Heart right ventricle (tissue), 16 donors: ENCODE data around the gene LRRN4CL. TPM values are rescaled to one million over a fixed set of nuclear protein-coding genes. Genes with fewer than 3 reads are reported as not detected.

Experiments used
- ATAC-seq, 8 donors: fragments of 200-7000 bp; cut with Tn5 transposase; one replicate each; pipeline ENCODE4 v1.9.1; 2020; ENCODE audit warnings: mild to moderate bottlenecking in 8 of 8, moderate library complexity in 8 of 8, moderate number of reproducible peaks in 1 of 8
- DNase-seq, 2 donors: peaks; one replicate each; pipeline ENCODE4 v3.0.0-alpha.2; 2020
- H3K27ac ChIP-seq, 10 donors: fragments of 200-600 bp; sonication (generic) in 2 of 10; one replicate each; pipeline versions ENCODE4 v1.5.0 to v1.8.0; 2020 to 2022; ENCODE audit warnings: mild to moderate bottlenecking in 3 of 10
- H3K27me3 ChIP-seq, 7 donors: fragments of 200-600 bp; one replicate each; pipeline ENCODE4 v1.8.0; 2021 to 2022; ENCODE audit warnings: mild to moderate bottlenecking in 2 of 7
- H3K36me3 ChIP-seq, 9 donors: fragments of 200-600 bp; sonication (generic) in 1 of 9; one replicate each; pipeline versions ENCODE4 v1.5.0 to v1.8.0; 2020 to 2022; ENCODE audit warnings: mild to moderate bottlenecking in 2 of 9
- H3K4me1 ChIP-seq, 9 donors: fragments of 200-600 bp; sonication (generic) in 1 of 9; one replicate each; pipeline versions ENCODE4 v1.5.0 to v1.8.0; 2020 to 2022; ENCODE audit warnings: mild to moderate bottlenecking in 4 of 9
- H3K4me3 ChIP-seq, 10 donors: fragments of 200-600 bp; sonication (generic) in 2 of 10; one replicate each; pipeline versions ENCODE4 v1.5.0 to v1.8.0; 2020 to 2022; ENCODE audit warnings: mild to moderate bottlenecking in 7 of 10, moderate library complexity in 2 of 10
- H3K9me3 ChIP-seq, 11 donors: fragments of 200-600 bp in 10 of 11; sonication (generic) in 2 of 11; one replicate each; pipeline versions ENCODE4 v1.5.0 to v1.8.0; 2013 to 2022; ENCODE audit warnings: mild to moderate bottlenecking in 2 of 11, control low read depth in 1 of 11, moderate library complexity in 1 of 11
- WGBS, 2 donors: extraction: QIAGEN DNeasy Blood & Tissue Kit; methylation state at CpG; one replicate each; pipeline ENCODE4 v1.1.7; 2013; ENCODE audit warnings: inconsistent platforms in 1 of 2; 5-methylcytosine and 5-hydroxymethylcytosine counted together
- intact Hi-C, 10 donors: fragments of 100-400 bp; cut with DNase I; formaldehyde crosslinking; loops; one replicate each; pipeline versions ENCODE4 v1.11.1 to v1.14.2; 2022
- polyA plus RNA-seq, 2 donors: library from polyadenylated mRNA; stranded (reverse); fragments of 200-250 nt; gene quantifications; one replicate each; pipeline ENCODE4 v1.2.3, GENCODE V29; 2013
- total RNA-seq, 10 donors: library from RNA; stranded (reverse); fragmentation: NEBNext Ultra II Directional in 3 of 10; extraction: Animal tissue kit (Norgen Biotek cat#: 25700) in 3 of 10; gene quantifications; one replicate each; pipeline versions ENCODE4 v1.2.1 to v1.2.4, GENCODE V29; 2021 to 2023
- TF ChIP-seq, protein P1 (sequence below), 9 donors: fragments of 200-600 bp; sonication (generic) in 2 of 9; IDR thresholded peaks; one replicate each; pipeline versions ENCODE4 v1.5.0 to v1.8.0; 2021 to 2022; ENCODE audit warnings: antibody characterized with exemption in 9 of 9, mild to moderate bottlenecking in 5 of 9, moderate library complexity in 1 of 9
- donor health status: Arrhythmogenic right ventricular cardiomyopathy.
- donor health status: ischemic (EF 13 %, LVEDD 7.1; RV severe dilation, severe dysfunction).
- donor health status: healthy with polysubstance abuse.
- donor health status: DM: no; HTN: yes; CAD: no.
- donor health status: DM: no; HTN: no; CAD: no.
- donor health status: ischemic (EF 25% LVEDD 6.9; RV normal size, moderate dysfunction).
- donor health status: ischemic (EF 25% LVEDD 5.7; RV mildly dilated, moderate dysfunction).
- donor health status: healthy.
- donor health status: DM: yes; HTN: yes; CAD: no.
- donor health status: Ischemic cardiomyopathy.
- donor health status: ischemic (EF 35%, LVEDD 5.7; RV mildly dilated, moderate dysfunction).
- donor health status: nonischemic (EF 11% LVEDD 7.7; RV severe dilation, severe dysfunction).
- donor health status: DM: yes; HTN: yes; CAD: no.
- donor health status: PGD.
- donor health status: ischemic (EF 29% LVEDD 5.4; RV normal size, mild dysfunction).
- donor health status: nonischemic (EF 23%, LVEDD 6.1; RV moderate dilation, normal function).

LRRN4CL gene
- total and polyA plus RNA-seq, 12 donors = 1.9 to 9.5 (median 2.6) TPM

GRCh38 chr11:62667460-62667859 is 21.9 kb downstream of the LRRN4CL start:
- intact Hi-C loops = loop anchor here in 2 of 10 donors (5.0 kb wide), 3 partner anchors 40 to 70 kb away; partner anchors contain the start of genes BSCL2 (in 1 of the 2), GNG3 (in 1 of the 2) and MTA2 (in 1 of the 2)
- no peak for DNase-seq
- Histone ChIP-seq H3K27me3 (no peaks in the 10 kb centered on the region), H3K4me1 (peaks cover 19 to 65% (median 50%) of the 10 kb centered on the region in 9 donors), H3K4me3 (no peak overlapping the region), H3K36me3 (peaks cover 0 to 30% (median 4%) of the 10 kb centered on the region in 9 donors), H3K9me3 (no peaks in the 10 kb centered on the region), H3K27ac (no peak overlapping the region)
- 67 to 80% methylated on average over 2 of the region's 2 CpGs for WGBS, 2 donors
- no peak for ATAC-seq
- TF ChIP-seq, protein P1, sequence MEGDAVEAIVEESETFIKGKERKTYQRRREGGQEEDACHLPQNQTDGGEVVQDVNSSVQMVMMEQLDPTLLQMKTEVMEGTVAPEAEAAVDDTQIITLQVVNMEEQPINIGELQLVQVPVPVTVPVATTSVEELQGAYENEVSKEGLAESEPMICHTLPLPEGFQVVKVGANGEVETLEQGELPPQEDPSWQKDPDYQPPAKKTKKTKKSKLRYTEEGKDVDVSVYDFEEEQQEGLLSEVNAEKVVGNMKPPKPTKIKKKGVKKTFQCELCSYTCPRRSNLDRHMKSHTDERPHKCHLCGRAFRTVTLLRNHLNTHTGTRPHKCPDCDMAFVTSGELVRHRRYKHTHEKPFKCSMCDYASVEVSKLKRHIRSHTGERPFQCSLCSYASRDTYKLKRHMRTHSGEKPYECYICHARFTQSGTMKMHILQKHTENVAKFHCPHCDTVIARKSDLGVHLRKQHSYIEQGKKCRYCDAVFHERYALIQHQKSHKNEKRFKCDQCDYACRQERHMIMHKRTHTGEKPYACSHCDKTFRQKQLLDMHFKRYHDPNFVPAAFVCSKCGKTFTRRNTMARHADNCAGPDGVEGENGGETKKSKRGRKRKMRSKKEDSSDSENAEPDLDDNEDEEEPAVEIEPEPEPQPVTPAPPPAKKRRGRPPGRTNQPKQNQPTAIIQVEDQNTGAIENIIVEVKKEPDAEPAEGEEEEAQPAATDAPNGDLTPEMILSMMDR (IDR thresholded peaks at IDR 0.05) = no peak

DNA sequence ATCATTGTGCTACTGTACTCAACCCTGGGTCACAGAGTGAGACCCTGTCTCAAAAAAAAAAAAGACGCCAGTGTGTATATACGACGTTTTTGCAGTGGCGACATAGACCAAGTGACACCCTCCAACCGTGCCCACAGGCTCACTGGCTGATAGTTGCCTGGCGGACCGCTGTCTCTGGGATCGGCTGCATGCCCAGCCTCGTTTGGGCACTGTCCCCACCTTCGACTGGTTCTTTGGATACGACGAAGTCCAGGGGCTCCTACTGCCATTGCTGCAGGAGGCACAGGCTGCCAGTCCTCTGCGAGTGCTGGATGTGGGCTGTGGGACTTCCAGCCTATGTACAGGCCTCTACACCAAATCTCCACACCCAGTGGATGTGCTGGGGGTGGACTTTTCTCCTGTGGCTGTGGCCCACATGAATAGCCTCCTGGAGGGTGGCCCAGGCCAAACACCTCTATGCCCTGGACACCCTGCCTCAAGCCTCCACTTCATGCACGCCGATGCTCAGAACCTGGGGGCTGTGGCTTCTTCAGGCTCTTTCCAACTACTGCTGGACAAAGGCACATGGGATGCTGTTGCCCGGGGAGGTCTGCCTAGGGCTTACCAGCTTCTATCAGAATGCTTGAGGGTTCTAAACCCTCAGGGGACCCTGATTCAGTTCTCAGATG is 22.9 kb downstream of the LRRN4CL start:
- Histone ChIP-seq H3K36me3 (peaks cover 0 to 41% (median 10%) of the 10 kb centered on the region in 9 donors), H3K4me1 (peaks cover 19 to 60% (median 47%) of the 10 kb centered on the region in 9 donors), H3K9me3 (no peaks in the 10 kb centered on the region), H3K4me3 (peak overlapping the region; percentile 59 to 95 (median 80)), H3K27me3 (no peaks in the 10 kb centered on the region), H3K27ac (peak overlapping the region in 9 of 10 donors; percentile 80 to 94 (median 91))
- WGBS, 2 donors = 38 to 52% methylated on average over 16 of the region's 16 CpGs
- intact Hi-C loops = loop anchor here in 2 of 10 donors (5.0 kb wide), 3 partner anchors 41 to 69 kb away; partner anchors contain the start of genes BSCL2 (in 1 of the 2), GNG3 (in 1 of the 2) and MTA2 (in 1 of the 2)
- TF ChIP-seq, protein P1 (IDR thresholded peaks at IDR 0.05) = no peak
- no peak for DNase-seq
- ATAC-seq = peak in 2 of 8 donors; percentile 1

DNA sequence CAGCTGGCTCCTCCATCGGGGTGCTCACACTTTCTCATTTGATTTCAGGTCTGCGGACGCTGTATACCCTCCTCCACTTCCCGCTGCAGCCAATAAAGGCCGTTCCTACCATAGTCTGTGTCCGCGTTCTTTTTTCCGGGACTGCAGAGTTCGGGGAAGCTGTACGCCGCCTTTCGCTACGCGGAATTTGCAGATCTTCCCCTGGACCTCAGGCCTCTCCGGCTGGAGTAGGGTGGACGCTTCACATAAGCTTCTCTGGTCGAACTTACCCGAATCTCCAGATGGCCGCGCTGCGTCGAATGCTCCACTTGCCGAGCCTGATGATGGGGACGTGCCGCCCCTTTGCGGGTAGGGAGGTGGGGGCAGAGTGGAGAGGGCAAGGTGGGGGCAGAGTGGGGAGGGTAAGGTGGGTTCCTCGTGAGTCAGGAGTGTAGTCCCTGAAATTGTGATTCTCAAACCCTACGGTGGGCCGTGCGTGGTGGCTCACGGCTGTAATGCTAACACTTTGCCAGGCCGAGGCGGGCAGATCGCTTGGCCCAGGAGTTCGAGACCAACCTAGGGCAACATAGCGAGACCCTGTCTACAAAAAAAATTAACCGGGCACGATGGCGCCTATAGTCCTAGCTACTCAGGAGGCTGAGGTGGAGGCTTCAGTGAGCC is 23.6 kb downstream of the LRRN4CL start:
- Histone ChIP-seq H3K27ac (peak overlapping the region; percentile 80 to 94 (median 91)), H3K9me3 (no peaks in the 10 kb centered on the region), H3K36me3 (peaks cover 0 to 45% (median 10%) of the 10 kb centered on the region in 9 donors), H3K4me1 (peaks cover 17 to 55% (median 43%) of the 10 kb centered on the region in 9 donors), H3K27me3 (no peaks in the 10 kb centered on the region), H3K4me3 (peak overlapping the region; percentile 59 to 95 (median 80))
- peak; percentile 51 to 54 for DNase-seq
- TF ChIP-seq, protein P1 (IDR thresholded peaks at IDR 0.05) = no peak
- 3 to 5% methylated on average over 39 of the region's 39 CpGs for WGBS, 2 donors
- ATAC-seq = peak; percentile 37 to 70 (median 56)
- intact Hi-C loops = loop anchor here in 2 of 10 donors (5.0 kb wide), 3 partner anchors 42 to 68 kb away; partner anchors contain the start of genes BSCL2 (in 1 of the 2), GNG3 (in 1 of the 2) and MTA2 (in 1 of the 2)

- Histone ChIP-seq H3K4me1 (peaks cover 16 to 49% (median 37%) of the 10 kb centered on the region in 9 donors), H3K4me3 (peak within 1 kb of the TSS; percentile 59 to 95 (median 80)), H3K9me3 (no peaks in the 10 kb centered on the region), H3K36me3 (peaks cover 0 to 45% (median 10%) of the 10 kb centered on the region in 9 donors), H3K27me3 (no peaks in the 10 kb centered on the region), H3K27ac (peak within 1 kb of the TSS; percentile 80 to 94 (median 91))
- ATAC-seq (peak; percentile 96 to 99 (median 98)), DNase-seq (peak; percentile 94 to 95)
- WGBS, 2 donors = 0% methylated on average over 46 to 47 of the region's 47 CpGs
- TF ChIP-seq, protein P1 (IDR thresholded peaks at IDR 0.05) = no peak
- intact Hi-C loops = loop anchor here in 2 of 10 donors (5.0 kb wide), 3 partner anchors 42 to 68 kb away; partner anchors contain the start of genes BSCL2 (in 1 of the 2), GNG3 (in 1 of the 2) and MTA2 (in 1 of the 2)
Observed at GRCh38 chr11:62665075-62665598, 24.2 kb downstream of the LRRN4CL start, which contains the start of the genes C11orf98 and CSKMT. Gene C11orf98 (minus strand): TSS chr11:62665210. CDS start chr11:62665169, 41 bp downstream. Gene CSKMT (plus strand): TSS chr11:62665312. CDS start chr11:62665880, 568 bp downstream.
